ENCODE results near the gene BTK. TPM values are rescaled to one million over a fixed set of nuclear protein-coding genes. Genes with fewer than 3 reads are reported as not detected.

BTK gene
- total RNA-seq (2022; extraction: Qiagen RNA extraction) = 0.07 to 0.36 TPM (median 0.24 TPM) in 5 replicates

DNA sequence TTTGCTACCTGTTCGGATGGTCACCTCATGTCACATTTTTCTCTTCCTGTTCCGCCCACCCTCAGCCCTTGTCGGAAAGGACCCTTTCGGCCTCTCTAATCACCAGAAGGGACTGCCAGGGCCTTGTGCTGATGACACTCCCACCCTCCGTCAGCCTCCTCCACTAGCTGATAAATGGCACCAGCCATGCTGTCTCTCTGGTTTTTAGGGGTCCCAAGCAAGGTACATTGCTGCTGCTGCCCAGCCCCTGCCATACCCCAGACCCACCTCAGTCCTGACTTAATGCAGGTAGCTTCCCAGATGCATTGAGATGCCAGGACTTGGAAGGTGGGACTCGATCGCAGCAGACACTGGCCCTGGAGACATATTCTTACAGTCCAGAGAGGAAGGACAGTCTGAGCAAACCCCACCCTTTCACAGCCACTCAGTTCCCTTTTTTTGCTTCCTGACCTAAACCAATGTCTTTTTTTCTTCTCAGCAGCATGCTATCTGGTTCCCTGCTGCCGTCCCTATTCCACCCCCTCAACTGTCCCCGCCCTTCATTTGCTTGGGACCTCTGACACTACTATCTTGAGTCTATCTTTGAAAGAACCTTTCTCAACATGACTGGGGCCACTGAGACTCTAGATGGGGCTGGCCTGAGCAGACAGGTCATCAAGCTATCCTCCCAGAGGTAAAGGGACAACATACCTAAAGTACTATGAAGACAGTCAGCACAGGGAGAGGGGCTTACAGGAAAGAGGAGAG lies at the start of gene BTK:
Gene BTK (minus strand): TSS at position 397 of the 747 bp plus-strand sequence. CDS start 10,907 bp downstream, outside the sequence.

DNA sequence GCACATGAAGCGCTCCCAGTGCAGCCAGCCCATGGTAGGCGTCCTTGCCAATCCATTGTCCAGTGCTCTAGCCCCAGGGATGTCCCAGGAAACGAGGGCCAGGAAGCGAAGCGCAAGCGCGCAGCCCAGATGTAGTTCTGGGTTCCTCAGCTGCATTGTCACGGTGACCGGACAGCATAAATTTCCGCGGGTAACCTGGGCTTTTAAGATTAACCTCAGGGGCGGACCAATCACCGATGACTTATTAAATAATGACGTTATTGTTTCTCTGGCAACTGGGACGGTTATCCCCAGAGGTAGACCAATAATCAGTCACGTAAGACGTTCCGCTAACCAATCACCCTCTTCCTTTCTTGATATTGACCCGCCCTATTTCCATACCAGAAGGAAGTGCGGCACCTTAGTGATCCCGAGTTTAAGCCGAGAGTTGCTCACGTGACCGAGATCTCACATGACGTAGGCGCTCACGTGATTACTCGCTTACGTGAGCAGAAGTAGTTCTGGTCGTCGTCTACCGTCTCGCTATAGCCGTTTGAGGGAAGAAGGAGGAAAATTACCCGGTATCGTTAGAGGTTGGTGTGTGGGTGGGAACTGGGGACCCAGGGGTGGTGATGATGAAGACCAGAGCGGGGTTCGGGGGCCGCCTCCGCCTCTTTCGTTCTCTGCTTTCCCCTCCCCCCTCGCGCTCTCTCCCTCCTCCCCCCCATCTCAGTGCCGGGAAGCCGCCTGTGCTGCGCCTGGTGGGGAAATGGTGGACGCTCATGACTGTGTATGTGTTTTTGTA lies 21.9 kb upstream of the BTK start, which contains the start of the genes GLA and HNRNPH2:
Gene GLA (minus strand): TSS at position 178 of the 784 bp plus-strand sequence. CDS start 22 bp downstream, at position 156.
Gene HNRNPH2 (plus strand): TSS at position 475 of the 784 bp plus-strand sequence. CDS start 3,767 bp downstream, outside the sequence.

GRCh38 chrX:101390664-101391525 lies 4.9 kb upstream of the BTK start, which contains the start of gene RPL36A:
TSS of gene RPL36A (plus strand) at chrX:101391011. CDS start at chrX:101391044, 33 bp downstream.

GRCh38 chrX:101348452-101349192 lies 37.4 kb downstream of the BTK start, which contains the start of gene TIMM8A:
TSS of gene TIMM8A (minus strand) at chrX:101348742. CDS start at chrX:101348664, 78 bp downstream.

Other genes with a start within 250 kb of the BTK start
- 0.07 to 0.28 TPM (median 0.13 TPM) in 5 replicates for gene DRP2, start 166.4 kb downstream of the BTK start, total RNA-seq (2022; extraction: Qiagen RNA extraction)
- gene TAF7L, start 94.9 kb downstream of the BTK start, total RNA-seq (2022; extraction: Qiagen RNA extraction) = 0.05 to 0.20 TPM (median 0.13 TPM) in 5 replicates
- 27.4 to 30.1 TPM (median 27.8 TPM) in 5 replicates for gene TIMM8A, start 37.4 kb downstream of the BTK start, total RNA-seq (2022; extraction: Qiagen RNA extraction)
- gene RPL36A, start 4.8 kb upstream of the BTK start, total RNA-seq (2022; extraction: Qiagen RNA extraction) = 2,422 to 3,503 TPM (median 2,561 TPM) in 5 replicates
- 167 to 185 TPM (median 175 TPM) in 5 replicates for gene GLA, start 21.7 kb upstream of the BTK start, total RNA-seq (2022; extraction: Qiagen RNA extraction)
- gene HNRNPH2, start 22.0 kb upstream of the BTK start, total RNA-seq (2022; extraction: Qiagen RNA extraction) = 52.0 to 58.7 TPM (median 54.5 TPM) in 5 replicates
- gene ARMCX4, start 99.3 kb upstream of the BTK start, total RNA-seq (2022; extraction: Qiagen RNA extraction) = 0.18 to 0.93 TPM (median 0.41 TPM) in 5 replicates
- 0.18 to 0.58 TPM (median 0.34 TPM) in 5 replicates for gene ARMCX1, start 164.4 kb upstream of the BTK start, total RNA-seq (2022; extraction: Qiagen RNA extraction)
- gene ARMCX6, start 231.8 kb upstream of the BTK start, total RNA-seq (2022; extraction: Qiagen RNA extraction) = 44.8 to 51.0 TPM (median 49.0 TPM) in 5 replicates
- gene ARMCX3, start 237.0 kb upstream of the BTK start, total RNA-seq (2022; extraction: Qiagen RNA extraction) = 18.7 to 22.3 TPM (median 20.3 TPM) in 5 replicates